ENCODE results near the gene RAI14.
"Not testable (repeated sequence)": the region's sequence is repeated elsewhere in the genome, so short reads cannot be mapped to it uniquely, and the experiment has no call there.

RAI14 gene

DNA sequence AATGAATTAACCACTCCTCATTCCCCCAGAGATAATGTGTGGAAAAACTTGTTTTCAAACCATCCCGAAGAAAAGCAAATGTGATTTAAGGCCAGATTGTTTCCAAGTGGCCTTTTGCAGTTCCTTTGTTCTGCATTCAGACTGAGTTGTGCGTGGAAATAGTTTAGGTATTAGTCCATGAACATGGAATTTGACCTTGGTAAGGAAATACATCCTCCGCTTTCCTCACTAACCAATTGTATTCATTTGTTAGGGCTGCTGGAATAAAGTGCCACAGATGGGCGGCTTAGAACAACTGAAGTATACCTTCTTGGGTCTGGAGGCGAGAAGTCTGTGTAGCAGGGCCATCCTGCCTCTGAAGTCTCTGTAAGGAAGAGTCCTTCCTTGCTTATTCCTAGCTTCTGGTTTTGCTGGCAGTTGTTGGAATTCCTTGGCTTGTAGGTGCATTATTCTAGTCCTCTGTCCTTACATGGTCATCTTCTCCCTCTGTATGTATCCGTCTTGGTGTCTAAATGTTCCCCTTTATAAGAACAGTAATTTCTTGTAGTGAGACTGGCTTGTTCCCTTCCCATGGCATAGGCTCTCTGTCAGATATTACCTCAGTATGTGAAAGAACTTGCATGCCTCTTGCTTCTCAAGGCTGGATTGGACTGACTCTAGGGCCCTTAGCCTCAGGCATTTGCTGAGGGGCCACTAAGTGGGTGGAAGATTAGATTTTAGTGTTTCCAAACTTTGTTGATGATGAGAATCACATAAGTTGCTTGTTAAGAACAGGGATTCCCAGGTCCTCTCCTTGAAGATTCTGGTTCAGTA lies 53.9 kb downstream of the RAI14 start:
- no peak for DNase-seq (ENCODE audit: low spot score in 2 of 2)
- Mint-ChIP-seq H3K4me1 (no peaks in the 10 kb centered on the region), H3K27ac (no peak overlapping the region), H3K36me3 (no peaks in the 10 kb centered on the region), H3K27me3 (peaks cover 2% of the 10 kb centered on the region), H3K9me3 (no peaks in the 10 kb centered on the region), H3K4me3 (no peak overlapping the region)
- ATAC-seq (ENCODE audit: low read depth), result no peak

DNA sequence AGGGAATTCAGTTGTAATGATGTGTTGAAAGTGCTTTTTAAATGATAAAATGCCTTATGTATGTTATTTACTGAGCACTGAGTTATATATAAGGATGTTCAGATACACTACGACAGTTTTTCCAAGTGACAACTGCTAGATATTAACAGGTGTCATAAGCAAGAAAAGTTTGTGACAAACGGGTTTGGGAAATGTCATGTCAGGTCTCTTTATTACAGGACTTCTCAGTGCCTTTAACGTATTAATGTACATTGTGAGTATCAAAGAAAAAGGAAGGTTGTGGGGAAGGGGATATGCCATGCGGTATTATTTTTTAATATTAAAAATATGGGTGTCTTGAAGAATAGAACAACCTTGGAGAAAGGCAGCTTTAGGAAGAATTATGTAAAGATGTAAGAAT lies 56.4 kb downstream of the RAI14 start:
- Mint-ChIP-seq H3K27me3 (peaks cover 2% of the 10 kb centered on the region), H3K4me3 (no peak overlapping the region), H3K36me3 (no peaks in the 10 kb centered on the region), H3K9me3 (no peaks in the 10 kb centered on the region), H3K4me1 (no peaks in the 10 kb centered on the region), H3K27ac (no peak overlapping the region)
- DNase-seq (ENCODE audit: low spot score in 2 of 2) (no peak), ATAC-seq (ENCODE audit: low read depth) (no peak)

DNA sequence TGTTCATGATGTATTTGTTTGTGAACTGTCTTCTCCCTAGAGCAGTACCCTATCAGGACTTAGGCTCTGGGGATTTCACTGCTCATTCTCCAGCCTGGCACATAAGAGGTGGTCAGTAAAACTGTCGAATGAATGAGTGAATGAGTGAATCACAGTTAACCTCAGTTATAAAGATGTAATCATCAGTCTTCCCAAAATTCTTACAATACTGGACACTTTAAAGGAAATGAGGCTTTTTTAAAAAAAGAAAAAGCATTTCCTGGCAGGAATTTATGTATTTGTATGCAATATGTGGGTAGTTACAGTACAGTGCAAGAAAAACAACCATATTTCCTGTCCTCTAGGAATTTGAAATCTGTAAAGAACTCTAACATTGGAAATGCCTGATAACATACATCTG lies 59.6 kb downstream of the RAI14 start:
- Mint-ChIP-seq H3K4me3 (no peak overlapping the region), H3K27ac (no peak overlapping the region), H3K36me3 (no peaks in the 10 kb centered on the region), H3K27me3 (peaks cover 2% of the 10 kb centered on the region), H3K9me3 (no peaks in the 10 kb centered on the region), H3K4me1 (no peaks in the 10 kb centered on the region)
- no peak for ATAC-seq (ENCODE audit: low read depth)
- DNase-seq (ENCODE audit: low spot score in 2 of 2), result no peak

DNA sequence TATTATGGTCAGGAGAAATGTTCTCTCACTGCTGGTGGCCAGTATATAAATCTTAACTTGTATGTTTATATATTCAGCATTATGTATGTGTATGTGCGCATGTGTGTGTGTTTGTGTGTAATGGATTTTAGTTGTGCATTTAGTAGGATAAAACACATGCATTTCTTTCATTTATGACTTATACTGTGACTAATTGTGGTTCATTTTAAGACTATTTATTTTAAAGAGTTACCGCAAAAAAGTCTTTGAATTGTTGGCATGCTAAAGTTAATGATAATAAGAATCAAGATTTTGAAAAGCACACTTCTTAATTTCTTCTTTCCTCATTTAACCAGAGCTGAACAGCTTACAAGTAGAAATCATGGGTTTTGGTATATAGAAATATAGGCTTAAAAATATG lies 60.9 kb downstream of the RAI14 start:
- no peaks in the 10 kb centered on the region for H3K36me3 Mint-ChIP-seq
- DNase-seq (ENCODE audit: low spot score in 2 of 2), result no peak
- no peak overlapping the region for H3K4me3 Mint-ChIP-seq
- no peaks in the 10 kb centered on the region for H3K4me1 Mint-ChIP-seq
- ATAC-seq (ENCODE audit: low read depth), result no peak
- H3K9me3 Mint-ChIP-seq, result no peaks in the 10 kb centered on the region
- no peak overlapping the region for H3K27ac Mint-ChIP-seq
- H3K27me3 Mint-ChIP-seq, result peaks cover 4% of the 10 kb centered on the region

DNA sequence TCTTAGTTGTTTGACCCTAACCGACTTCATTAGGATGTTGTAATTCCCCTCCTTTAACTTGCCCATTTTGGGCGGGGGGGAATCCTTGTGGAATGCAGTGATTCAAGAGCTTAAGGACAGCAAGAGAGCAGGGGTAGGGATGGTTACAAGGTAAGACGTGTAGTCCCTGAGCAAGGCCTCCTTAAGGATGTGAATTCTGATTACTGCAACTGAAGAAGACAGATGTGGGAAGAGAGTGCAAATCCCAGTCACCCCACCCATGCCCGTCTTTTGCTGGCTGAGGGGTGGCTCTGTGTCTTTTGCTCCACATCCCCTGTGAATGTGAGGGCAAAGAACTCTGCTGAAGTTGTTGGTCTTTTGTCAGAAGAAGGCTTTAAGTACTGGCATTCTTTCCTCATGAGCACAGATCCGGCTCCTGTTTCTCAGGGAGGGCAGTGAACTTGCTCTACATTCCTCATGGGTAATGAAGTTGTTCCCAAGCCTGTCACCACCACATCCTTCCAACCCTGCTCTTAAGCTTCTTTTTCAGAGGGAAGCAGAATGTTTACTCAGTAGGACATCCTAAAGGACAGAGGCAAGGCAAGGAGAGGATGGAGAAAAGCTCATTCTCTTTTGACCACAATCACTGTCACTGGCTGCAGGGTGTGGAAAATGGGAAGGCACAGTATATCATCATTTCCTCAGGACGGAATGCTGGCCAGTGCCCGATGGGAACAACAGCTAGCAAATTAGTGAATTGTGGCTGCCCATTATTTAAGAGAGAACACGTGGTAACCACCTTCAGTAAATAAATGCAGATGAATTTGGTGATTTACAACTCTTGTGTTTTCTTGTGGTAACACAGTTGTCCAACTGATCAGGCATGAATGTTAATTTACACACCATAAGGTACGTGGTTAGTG lies 61.5 kb downstream of the RAI14 start:
- no peaks in the 10 kb centered on the region for H3K9me3 Mint-ChIP-seq
- no peaks in the 10 kb centered on the region for H3K36me3 Mint-ChIP-seq
- no peak overlapping the region for H3K27ac Mint-ChIP-seq
- ATAC-seq (ENCODE audit: low read depth) (no peak), DNase-seq (ENCODE audit: low spot score in 2 of 2) (no peak)
- H3K4me1 Mint-ChIP-seq, result no peaks in the 10 kb centered on the region
- H3K4me3 Mint-ChIP-seq, result no peak overlapping the region
- peaks cover 4% of the 10 kb centered on the region for H3K27me3 Mint-ChIP-seq

DNA sequence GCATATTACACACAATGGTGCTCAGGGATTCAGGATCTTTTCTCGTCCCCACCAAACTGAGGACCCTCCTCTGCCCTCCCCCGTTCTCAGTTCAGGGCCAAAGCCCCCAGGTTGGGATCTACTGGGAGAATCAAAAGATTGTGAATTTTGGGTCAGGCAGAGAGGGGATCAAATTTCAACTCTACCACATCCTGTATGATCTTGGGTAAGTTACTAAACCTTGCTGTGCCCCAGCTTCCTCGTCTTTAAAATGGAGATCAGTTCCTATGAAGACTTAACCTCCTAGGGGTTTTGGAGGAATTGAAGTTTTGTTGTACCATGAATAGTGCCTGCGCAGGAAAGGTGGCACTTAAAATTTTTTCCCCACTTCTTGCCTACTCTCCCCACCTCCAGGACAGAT lies 62.4 kb downstream of the RAI14 start:
- H3K4me3 Mint-ChIP-seq, result no peak overlapping the region
- no peak overlapping the region for H3K27ac Mint-ChIP-seq
- no peak for ATAC-seq (ENCODE audit: low read depth)
- H3K36me3 Mint-ChIP-seq, result no peaks in the 10 kb centered on the region
- no peaks in the 10 kb centered on the region for H3K4me1 Mint-ChIP-seq
- no peaks in the 10 kb centered on the region for H3K9me3 Mint-ChIP-seq
- no peak for DNase-seq (ENCODE audit: low spot score in 2 of 2)
- H3K27me3 Mint-ChIP-seq, result peaks cover 4% of the 10 kb centered on the region

DNA sequence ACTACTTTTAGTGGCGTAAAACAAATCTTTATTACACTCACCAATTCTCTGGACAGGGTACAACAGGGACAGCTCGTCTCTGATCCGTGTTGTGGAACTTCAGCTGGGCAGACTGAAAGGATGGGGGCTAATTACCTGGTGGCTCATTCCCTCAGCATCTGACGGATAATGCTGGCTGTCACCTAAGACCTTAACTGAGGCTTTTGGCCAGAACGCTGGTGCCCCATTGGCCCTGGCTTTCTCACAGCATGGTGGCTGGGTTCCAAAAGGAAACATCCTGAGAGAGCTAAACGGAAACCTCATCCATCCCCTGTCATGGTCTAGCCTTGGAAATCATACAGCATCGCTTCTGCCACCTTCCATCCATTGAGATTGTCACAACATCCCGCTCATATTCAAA lies 62.9 kb downstream of the RAI14 start:
- ATAC-seq (ENCODE audit: low read depth) (no peak), DNase-seq (ENCODE audit: low spot score in 2 of 2) (no peak)
- Mint-ChIP-seq H3K27ac (no peak overlapping the region), H3K9me3 (no peaks in the 10 kb centered on the region), H3K36me3 (no peaks in the 10 kb centered on the region), H3K4me1 (no peaks in the 10 kb centered on the region), H3K4me3 (no peak overlapping the region), H3K27me3 (peaks cover 4% of the 10 kb centered on the region)

DNA sequence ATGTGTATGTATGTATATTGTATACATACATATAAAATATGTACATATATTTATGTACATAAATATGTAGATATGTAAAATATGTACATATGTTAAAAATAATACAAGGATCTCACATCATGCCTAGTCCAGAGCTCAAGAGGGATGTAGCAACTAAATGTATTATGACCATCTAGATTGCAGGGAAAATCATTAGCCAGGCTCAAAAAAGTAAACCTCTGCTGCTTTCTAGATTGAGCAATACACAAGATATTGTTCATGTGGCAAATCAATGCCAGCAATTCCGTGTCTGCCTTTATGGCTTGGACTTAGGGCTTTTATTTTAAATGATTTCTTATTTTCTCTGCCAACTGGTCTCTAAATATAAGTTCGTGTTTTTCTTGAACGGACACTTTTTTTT lies 65.2 kb downstream of the RAI14 start:
- no peak overlapping the region for H3K27ac Mint-ChIP-seq
- H3K9me3 Mint-ChIP-seq, result no peaks in the 10 kb centered on the region
- no peaks in the 10 kb centered on the region for H3K4me1 Mint-ChIP-seq
- H3K36me3 Mint-ChIP-seq, result no peaks in the 10 kb centered on the region
- H3K4me3 Mint-ChIP-seq, result no peak overlapping the region
- DNase-seq (ENCODE audit: low spot score in 2 of 2) (no peak), ATAC-seq (ENCODE audit: low read depth) (no peak)
- H3K27me3 Mint-ChIP-seq, result peaks cover 2% of the 10 kb centered on the region

DNA sequence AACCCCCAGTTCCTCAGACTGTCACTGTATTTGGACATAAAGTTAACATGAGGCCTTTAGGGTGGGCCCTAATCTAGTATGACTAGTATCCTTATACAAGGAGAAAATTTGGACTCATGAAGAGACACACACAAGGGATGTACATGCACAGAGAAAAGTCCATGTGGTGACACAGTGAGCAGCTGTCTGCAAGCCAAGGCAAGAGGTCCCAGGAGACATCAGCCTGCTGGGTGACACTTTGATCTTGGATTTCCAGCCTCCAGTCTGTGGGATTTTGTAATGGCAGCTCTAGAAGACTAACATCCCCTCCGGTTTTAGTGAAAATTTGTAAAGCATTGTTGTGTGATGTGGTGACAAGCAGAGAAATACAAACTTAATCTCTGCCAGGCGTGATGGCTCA lies 66.1 kb downstream of the RAI14 start:
- DNase-seq (ENCODE audit: low spot score in 2 of 2) (no peak), ATAC-seq (ENCODE audit: low read depth) (no peak)
- no peak overlapping the region for H3K4me3 Mint-ChIP-seq
- H3K36me3 Mint-ChIP-seq, result peaks cover 3% of the 10 kb centered on the region
- H3K4me1 Mint-ChIP-seq, result no peaks in the 10 kb centered on the region
- peaks cover 2% of the 10 kb centered on the region for H3K27me3 Mint-ChIP-seq
- H3K27ac Mint-ChIP-seq, result no peak overlapping the region
- H3K9me3 Mint-ChIP-seq, result peaks cover 5% of the 10 kb centered on the region

DNA sequence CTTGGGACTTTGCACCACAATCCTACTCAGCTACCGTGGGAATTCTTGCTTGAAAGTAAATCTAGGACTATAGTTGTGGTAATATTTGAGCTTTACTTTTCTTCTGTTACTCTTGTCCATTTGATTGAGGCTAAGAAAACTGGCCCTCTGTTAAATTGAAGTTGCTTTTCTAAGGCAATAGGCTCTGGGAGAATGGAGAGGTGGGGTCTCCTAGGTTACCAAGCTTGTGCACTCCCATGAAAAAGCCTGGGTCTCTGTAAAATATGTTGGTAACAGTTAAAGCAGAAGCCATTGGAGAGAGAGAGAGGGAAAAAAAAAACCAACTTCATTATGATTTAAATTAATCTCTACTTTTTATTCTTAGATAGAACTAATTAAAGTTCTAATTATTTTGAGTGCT lies 68.6 kb downstream of the RAI14 start:
- ATAC-seq (ENCODE audit: low read depth) (no peak), DNase-seq (ENCODE audit: low spot score in 2 of 2) (no peak)
- Mint-ChIP-seq H3K4me1 (no peaks in the 10 kb centered on the region), H3K27ac (no peak overlapping the region), H3K27me3 (peaks cover 5% of the 10 kb centered on the region), H3K36me3 (peaks cover 5% of the 10 kb centered on the region), H3K9me3 (peaks cover 8% of the 10 kb centered on the region), H3K4me3 (no peak overlapping the region)

DNA sequence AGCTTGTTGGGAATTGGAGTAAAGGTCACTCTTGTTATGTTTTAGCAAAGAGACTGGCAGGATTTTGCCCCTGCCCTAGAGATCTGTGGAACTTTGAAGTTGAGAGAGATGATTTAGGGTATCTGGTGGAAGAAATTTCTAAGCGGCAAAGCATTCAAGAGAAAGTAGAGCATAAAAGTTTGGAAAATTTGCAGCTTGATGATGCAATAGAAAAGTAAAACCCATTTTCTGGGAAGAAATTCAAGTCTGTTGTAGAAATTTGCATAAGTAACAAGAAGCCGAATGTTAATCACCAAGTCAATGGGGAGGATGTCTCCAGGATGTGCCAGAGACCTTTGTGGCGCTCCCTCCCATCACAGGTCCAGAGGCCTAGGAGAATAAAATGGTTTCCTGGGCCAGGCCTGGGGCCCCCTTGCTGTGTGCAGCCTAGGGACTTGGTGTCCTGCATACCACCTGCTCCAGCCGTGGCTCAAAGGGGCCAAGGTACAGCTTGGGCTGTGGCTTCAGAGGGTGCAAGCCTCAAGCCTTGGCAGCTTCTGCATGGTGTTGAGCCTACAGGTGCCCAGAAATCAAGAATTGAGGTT lies 71.1 kb downstream of the RAI14 start:
- DNase-seq (ENCODE audit: low spot score in 2 of 2); ATAC-seq (ENCODE audit: low read depth); H3K36me3 Mint-ChIP-seq; H3K4me1 Mint-ChIP-seq; H3K27me3 Mint-ChIP-seq; H3K27ac Mint-ChIP-seq; H3K9me3 Mint-ChIP-seq; H3K4me3 Mint-ChIP-seq: not testable (repeated sequence)

DNA sequence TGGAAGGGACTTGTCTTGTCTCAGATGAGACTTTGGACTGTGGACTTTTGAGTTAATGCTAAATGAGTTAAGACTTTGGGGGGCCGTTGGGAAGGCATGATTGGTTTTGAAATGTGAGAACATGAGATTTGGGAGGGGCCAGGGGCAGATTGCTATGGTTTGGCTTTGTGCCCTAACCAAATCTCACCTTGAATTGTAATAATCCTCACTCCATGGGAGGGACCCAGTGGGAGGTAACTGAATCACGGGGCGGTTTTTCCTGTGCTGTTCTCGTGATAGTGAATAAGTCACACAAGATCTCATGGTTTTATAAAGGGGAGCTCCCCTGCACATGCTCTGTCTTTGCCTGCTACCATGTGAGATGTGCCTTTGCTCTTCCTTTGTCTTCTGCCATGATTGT lies 72.1 kb downstream of the RAI14 start:
- H3K36me3 Mint-ChIP-seq, result peaks cover 5% of the 10 kb centered on the region
- peaks cover 8% of the 10 kb centered on the region for H3K9me3 Mint-ChIP-seq
- H3K27ac Mint-ChIP-seq, result no peak overlapping the region
- H3K4me3 Mint-ChIP-seq, result no peak overlapping the region
- DNase-seq (ENCODE audit: low spot score in 2 of 2), result no peak
- H3K4me1 Mint-ChIP-seq, result no peaks in the 10 kb centered on the region
- peaks cover 4% of the 10 kb centered on the region for H3K27me3 Mint-ChIP-seq
- no peak for ATAC-seq (ENCODE audit: low read depth)

DNA sequence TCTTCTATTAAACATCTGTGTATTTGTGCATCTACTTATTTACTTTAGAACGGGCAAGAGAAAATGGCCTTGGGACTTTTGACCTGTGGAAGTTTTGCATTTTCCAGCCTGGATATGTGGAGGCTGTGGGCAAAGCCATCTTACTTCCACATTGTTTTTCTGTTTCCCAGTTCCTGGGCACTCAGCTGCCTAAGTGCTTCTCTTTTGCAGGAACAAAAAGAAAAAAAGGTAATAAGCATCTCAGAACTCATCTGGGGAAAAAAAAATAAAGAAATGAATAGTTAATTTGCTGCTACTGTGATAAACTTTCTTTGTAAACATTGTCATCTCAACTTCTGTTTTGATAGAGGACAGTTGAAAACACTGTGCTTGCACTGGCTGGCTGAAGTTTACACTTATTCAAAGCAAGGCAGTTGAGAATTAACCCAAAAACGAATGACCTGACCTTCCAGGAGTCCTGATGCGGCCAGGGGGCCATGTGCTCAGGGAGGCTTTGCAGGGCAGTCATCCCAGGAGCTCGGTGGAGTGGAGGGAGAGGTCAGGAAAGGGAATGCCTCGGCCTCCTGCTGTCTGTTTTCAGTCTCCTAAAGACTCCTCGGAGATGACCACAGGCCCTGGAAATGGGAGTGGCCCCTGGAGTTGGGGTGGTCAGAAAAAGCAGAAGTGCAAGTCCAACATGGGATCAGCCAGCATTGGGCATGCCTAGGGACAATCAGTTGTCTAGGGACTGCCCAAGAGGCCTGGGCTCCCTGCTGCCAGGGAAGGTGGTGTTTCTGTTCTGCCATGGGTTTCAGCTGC lies 75.5 kb downstream of the RAI14 start:
- no peak overlapping the region for H3K27ac Mint-ChIP-seq
- peaks cover 7% of the 10 kb centered on the region for H3K9me3 Mint-ChIP-seq
- peaks cover 5% of the 10 kb centered on the region for H3K27me3 Mint-ChIP-seq
- ATAC-seq (ENCODE audit: low read depth) (no peak), DNase-seq (ENCODE audit: low spot score in 2 of 2) (no peak)
- H3K36me3 Mint-ChIP-seq, result peaks cover 5% of the 10 kb centered on the region
- no peaks in the 10 kb centered on the region for H3K4me1 Mint-ChIP-seq
- no peak overlapping the region for H3K4me3 Mint-ChIP-seq

DNA sequence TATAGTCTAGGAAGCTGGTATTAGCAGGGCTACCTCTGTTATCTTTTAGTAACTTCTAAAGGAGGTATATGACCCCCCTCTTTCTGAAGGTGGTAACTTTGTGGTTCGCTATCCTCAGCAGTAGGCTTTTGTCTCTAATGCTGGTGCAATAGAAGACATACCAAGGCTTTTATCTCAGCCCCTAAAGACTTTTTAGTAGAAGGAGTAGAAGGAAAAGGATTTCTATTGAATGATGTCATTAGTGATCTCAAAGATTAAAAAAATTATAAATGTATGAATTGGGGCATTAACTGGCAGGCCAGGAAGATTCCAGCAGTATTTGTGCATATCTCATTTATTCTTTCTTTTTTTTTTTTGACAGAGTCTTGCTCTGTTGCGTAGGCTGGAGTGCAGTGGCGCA lies 78.2 kb downstream of the RAI14 start:
- Mint-ChIP-seq H3K36me3 (no peaks in the 10 kb centered on the region), H3K4me1 (no peaks in the 10 kb centered on the region), H3K27ac (no peak overlapping the region), H3K27me3 (peaks cover 1% of the 10 kb centered on the region), H3K4me3 (no peak overlapping the region), H3K9me3 (no peaks in the 10 kb centered on the region)
- no peak for ATAC-seq (ENCODE audit: low read depth)
- DNase-seq (ENCODE audit: low spot score in 2 of 2), result no peak

Measured in memory B cell (primary cell).